Panc1 (cell line): Measurements from ENCODE around the gene WIF1.

Source experiments
- CTCF ChIP-seq: fragments of 450-650 bp; IDR thresholded peaks from 2 replicates; pipeline ENCODE4 v1.5.1; 2017; ENCODE audit warnings: mild to moderate bottlenecking
- TCF7L2 ChIP-seq: IDR thresholded peaks from 2 replicates; pipeline ENCODE4 v1.6.1; 2011; ENCODE audit warnings: mild to moderate bottlenecking, low read depth, low read length, inconsistent platforms

GRCh38 chr12:65025136-65025535 is 96.0 kb downstream of the WIF1 start:
- TF ChIP-seq CTCF (no peak), TCF7L2 (no peak)
